ENCODE measurements around the gene ING3. TPM values are rescaled to one million over a fixed set of nuclear protein-coding genes. Genes with fewer than 3 reads are reported as not detected.
"Not testable (repeated sequence)": the region's sequence is repeated elsewhere in the genome, so short reads cannot be mapped to it uniquely, and the experiment has no call there.

Gene ING3
- total RNA-seq, 1 experiment from 2014 or later, result 9.6 TPM

- no peak for TF ChIP-seq CTCF (IDR thresholded peaks at IDR 0.05; ENCODE audit: unreplicated experiment)
- DNase-seq, result no peak
- Mint-ChIP-seq H3K27ac (ENCODE audit: unreplicated experiment) (no peak overlapping the region), H3K27me3 (ENCODE audit: unreplicated experiment) (no peaks in the 10 kb centered on the region), H3K9me3 (ENCODE audit: low read depth, unreplicated experiment) (no peaks in the 10 kb centered on the region), H3K4me3 (ENCODE audit: low read depth, unreplicated experiment) (no peak overlapping the region), H3K4me1 (ENCODE audit: low read depth, unreplicated experiment) (peaks cover 17% of the 10 kb centered on the region), H3K36me3 (ENCODE audit: insufficient read depth, unreplicated experiment) (no peaks in the 10 kb centered on the region)
- intact Hi-C loops (cut with micrococcal nuclease; ENCODE audit: unreplicated experiment), result no loop called here
- BruUV-seq (replicated peaks), result no TSS peak
- CTCF ChIA-PET, result no interaction called here
Measured at GRCh38 chr7:121001234-121001906, 50.8 kb downstream of the ING3 start.

- CTCF ChIA-PET, result no interaction called here
- TF ChIP-seq CTCF (IDR thresholded peaks at IDR 0.05; ENCODE audit: unreplicated experiment), result no peak
- no peak overlapping the region for H3K4me3 Mint-ChIP-seq (ENCODE audit: low read depth, unreplicated experiment)
- no TSS peak for BruUV-seq (replicated peaks)
- H3K27ac Mint-ChIP-seq (ENCODE audit: unreplicated experiment), result no peak overlapping the region
- no peaks in the 10 kb centered on the region for H3K27me3 Mint-ChIP-seq (ENCODE audit: unreplicated experiment)
- no peaks in the 10 kb centered on the region for H3K36me3 Mint-ChIP-seq (ENCODE audit: insufficient read depth, unreplicated experiment)
- H3K9me3 Mint-ChIP-seq (ENCODE audit: low read depth, unreplicated experiment), result no peaks in the 10 kb centered on the region
- no peak for DNase-seq
- intact Hi-C loops (cut with micrococcal nuclease; ENCODE audit: unreplicated experiment), result no loop called here
- peaks cover 9% of the 10 kb centered on the region for H3K4me1 Mint-ChIP-seq (ENCODE audit: low read depth, unreplicated experiment)
Measured at GRCh38 chr7:121002048-121002756, 51.6 kb downstream of the ING3 start.

- no peaks in the 10 kb centered on the region for H3K9me3 Mint-ChIP-seq (ENCODE audit: low read depth, unreplicated experiment)
- intact Hi-C loops (cut with micrococcal nuclease; ENCODE audit: unreplicated experiment), result no loop called here
- H3K27me3 Mint-ChIP-seq (ENCODE audit: unreplicated experiment), result no peaks in the 10 kb centered on the region
- CTCF ChIA-PET, result no interaction called here
- DNase-seq, result no peak
- BruUV-seq (replicated peaks), result no TSS peak
- no peaks in the 10 kb centered on the region for H3K36me3 Mint-ChIP-seq (ENCODE audit: insufficient read depth, unreplicated experiment)
- H3K4me3 Mint-ChIP-seq (ENCODE audit: low read depth, unreplicated experiment), result no peak overlapping the region
- no peak overlapping the region for H3K27ac Mint-ChIP-seq (ENCODE audit: unreplicated experiment)
- peaks cover 8% of the 10 kb centered on the region for H3K4me1 Mint-ChIP-seq (ENCODE audit: low read depth, unreplicated experiment)
- TF ChIP-seq CTCF (IDR thresholded peaks at IDR 0.05; ENCODE audit: unreplicated experiment), result no peak
Measured at GRCh38 chr7:121002757-121003200, 52.2 kb downstream of the ING3 start.

- intact Hi-C loops (cut with micrococcal nuclease; ENCODE audit: unreplicated experiment), result no loop called here
- no TSS peak for BruUV-seq (replicated peaks)
- H3K27me3 Mint-ChIP-seq (ENCODE audit: unreplicated experiment), result no peaks in the 10 kb centered on the region
- H3K9me3 Mint-ChIP-seq (ENCODE audit: low read depth, unreplicated experiment), result no peaks in the 10 kb centered on the region
- no peak overlapping the region for H3K4me3 Mint-ChIP-seq (ENCODE audit: low read depth, unreplicated experiment)
- H3K27ac Mint-ChIP-seq (ENCODE audit: unreplicated experiment), result no peak overlapping the region
- H3K36me3 Mint-ChIP-seq (ENCODE audit: insufficient read depth, unreplicated experiment), result no peaks in the 10 kb centered on the region
- CTCF ChIA-PET, result no interaction called here
- TF ChIP-seq CTCF (IDR thresholded peaks at IDR 0.05; ENCODE audit: unreplicated experiment), result no peak
- peaks cover 8% of the 10 kb centered on the region for H3K4me1 Mint-ChIP-seq (ENCODE audit: low read depth, unreplicated experiment)
- DNase-seq, result no peak
Measured at GRCh38 chr7:121003986-121004685, 53.6 kb downstream of the ING3 start.

GRCh38 chr7:121005058-121005457, 54.5 kb downstream of the ING3 start:
- H3K27me3 Mint-ChIP-seq (ENCODE audit: unreplicated experiment); H3K4me3 Mint-ChIP-seq (ENCODE audit: low read depth, unreplicated experiment); H3K36me3 Mint-ChIP-seq (ENCODE audit: insufficient read depth, unreplicated experiment); DNase-seq; CTCF ChIA-PET; intact Hi-C loops (cut with micrococcal nuclease; ENCODE audit: unreplicated experiment); BruUV-seq (replicated peaks); H3K9me3 Mint-ChIP-seq (ENCODE audit: low read depth, unreplicated experiment); H3K27ac Mint-ChIP-seq (ENCODE audit: unreplicated experiment); H3K4me1 Mint-ChIP-seq (ENCODE audit: low read depth, unreplicated experiment): not testable (repeated sequence)
